Measurements from ENCODE around the gene RASAL2.

- TF ChIP-seq POLR2A (IDR thresholded peaks at IDR 0.05; ENCODE audit: low read length) = no peak
- no peak for TF ChIP-seq GATA1 (IDR thresholded peaks at IDR 0.05; ENCODE audit: low read depth, low read length)
Measured at GRCh38 chr1:178352790-178353416, 259.0 kb downstream of the RASAL2 start.

Measured in erythroblast (primary cell).